Measurements from ENCODE around the gene DLGAP4. TPM values are rescaled to one million over a fixed set of nuclear protein-coding genes. Genes with fewer than 3 reads are reported as not detected.
"Not testable (repeated sequence)": the region's sequence is repeated elsewhere in the genome, so short reads cannot be mapped to it uniquely, and the experiment has no call there.

Gene DLGAP4
- total RNA-seq, 1 donor from 2014 or later, result 113 TPM

DNA sequence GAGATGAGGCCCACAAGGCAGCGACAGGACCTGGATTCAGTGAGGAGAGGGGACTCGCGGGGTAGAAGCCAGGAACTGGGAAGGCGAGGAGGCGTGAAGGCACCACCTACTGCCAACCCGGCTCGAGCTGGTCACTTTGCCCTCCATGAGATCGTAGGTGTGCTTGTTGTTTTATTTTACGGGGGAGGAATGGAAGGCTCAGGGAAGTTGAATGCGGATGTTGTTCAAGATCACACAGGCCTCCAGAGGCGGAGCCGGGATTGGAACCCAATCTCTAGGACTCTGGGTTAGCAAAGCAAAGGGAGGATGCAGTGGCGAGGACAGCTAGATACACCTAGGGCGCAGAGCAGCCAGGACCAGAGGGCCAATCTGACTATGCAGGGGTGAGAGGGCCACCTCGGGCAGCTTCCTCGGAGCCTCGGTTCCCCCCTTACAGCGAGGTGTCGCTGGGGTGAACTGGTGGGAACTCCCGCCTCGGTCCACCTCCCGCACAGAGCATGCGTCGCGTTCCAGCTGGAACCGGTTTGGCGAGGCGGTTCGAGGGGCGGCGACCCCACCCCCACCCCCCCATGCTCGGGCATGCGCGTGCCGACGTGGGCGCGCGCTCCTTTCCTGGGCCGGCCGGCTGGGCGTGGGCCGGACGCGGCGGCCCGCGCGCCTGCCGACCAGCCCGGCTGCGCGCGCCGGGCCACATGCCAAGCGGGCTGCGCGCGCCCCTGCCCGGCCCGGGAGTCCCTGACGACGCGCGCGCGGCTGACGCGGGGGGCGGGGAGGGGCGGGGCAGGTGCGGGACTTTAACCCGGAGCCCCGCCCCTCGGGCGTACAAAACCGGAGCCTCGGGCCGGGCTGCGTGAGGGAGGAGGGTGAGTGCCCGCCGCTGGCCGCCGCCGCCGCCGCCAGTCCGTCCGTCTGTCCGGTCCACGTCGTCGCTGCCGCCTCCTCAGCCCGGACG is 154.8 kb downstream of the DLGAP4 start:
- DNase-seq (ENCODE audit: low spot score) (peak; percentile 96), ATAC-seq (peak; percentile 90)
- intact Hi-C loops (cut with DNase I), result no loop called here

DNA sequence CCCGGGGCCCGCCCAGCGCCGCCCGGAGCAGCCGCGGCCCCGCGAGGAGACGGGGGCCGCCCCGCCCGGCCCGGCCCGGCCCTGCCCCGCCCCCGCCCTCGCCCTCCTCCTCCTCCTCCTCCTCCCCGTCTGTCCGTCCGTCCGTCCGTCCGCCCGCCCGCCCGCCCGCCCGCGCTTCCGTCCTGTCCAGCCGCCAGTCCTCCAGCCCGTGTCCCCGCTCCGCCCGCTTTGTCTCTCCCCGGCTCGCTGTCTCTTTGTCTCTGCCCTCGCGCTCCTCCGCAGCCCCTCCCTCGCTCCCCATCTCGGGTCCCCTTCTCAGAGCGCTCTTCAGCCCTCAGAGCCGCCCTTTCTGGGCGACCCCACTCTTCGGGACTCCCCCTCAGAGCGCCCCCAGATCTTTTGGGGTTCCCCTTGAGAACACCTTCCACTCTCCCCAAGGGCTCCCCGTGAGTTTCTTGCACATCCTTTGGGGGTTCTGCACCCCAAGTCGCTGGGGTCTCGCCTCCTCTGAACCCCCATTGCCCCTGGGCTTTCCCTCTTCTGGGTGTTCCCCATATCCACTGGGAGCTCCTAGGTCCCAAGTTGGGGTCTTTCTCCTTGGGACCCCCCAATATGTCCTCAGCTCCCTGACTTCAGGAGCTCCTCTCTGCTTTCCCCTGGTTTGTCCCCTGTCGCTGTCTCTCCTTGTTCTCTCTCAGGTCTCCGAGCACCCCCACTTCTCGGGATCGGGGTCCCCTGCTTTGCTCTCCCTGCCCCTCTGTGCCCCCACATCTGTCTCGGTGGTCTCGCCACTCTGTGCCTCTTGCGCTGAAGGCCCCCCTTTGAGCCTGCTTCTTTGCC is 155.7 kb downstream of the DLGAP4 start:
- intact Hi-C loops (cut with DNase I), result no loop called here
- ATAC-seq (peak; percentile 27), DNase-seq (ENCODE audit: low spot score) (peak; percentile 84)

DNA sequence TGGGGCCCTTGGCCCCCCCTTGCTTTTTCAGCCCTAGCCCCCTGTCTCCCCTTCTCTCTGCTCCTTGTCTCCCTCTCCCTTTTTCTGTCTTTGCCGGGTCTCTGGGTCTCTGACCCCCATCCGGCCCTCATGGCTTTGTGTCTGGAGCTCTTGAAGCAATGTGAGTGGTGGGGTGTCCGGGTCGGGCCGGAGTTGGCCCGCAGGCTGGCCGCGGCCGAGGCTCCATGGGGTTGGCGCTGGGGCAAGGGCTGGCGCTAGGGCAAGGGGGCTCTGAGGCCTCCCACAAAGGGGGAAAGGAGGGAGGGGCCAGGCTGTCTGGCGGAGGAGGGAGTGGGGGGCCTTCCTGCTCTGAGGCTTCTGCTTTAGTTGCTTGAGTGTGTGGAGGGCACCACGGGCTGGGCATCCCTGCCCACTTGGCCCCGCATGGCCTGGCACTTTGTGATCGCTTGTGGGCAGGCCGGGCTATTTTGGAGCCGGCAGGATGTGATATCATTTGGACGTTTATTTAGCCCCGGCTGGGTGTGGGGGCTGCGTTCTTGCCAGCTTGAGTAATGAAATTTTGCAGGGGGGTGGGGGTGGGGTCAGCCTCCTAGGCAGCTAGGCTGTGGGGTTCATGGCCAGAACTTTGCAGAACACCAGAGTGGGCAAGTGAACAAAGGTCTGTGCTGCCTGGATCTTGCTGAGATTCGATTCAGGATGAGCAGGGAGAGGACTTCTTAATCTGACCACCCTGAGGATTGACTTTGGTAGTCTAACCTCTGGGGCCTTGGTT is 156.5 kb downstream of the DLGAP4 start:
- ATAC-seq, result peak; percentile 9
- DNase-seq (ENCODE audit: low spot score), result peak; percentile 79
- intact Hi-C loops (cut with DNase I), result no loop called here

DNA sequence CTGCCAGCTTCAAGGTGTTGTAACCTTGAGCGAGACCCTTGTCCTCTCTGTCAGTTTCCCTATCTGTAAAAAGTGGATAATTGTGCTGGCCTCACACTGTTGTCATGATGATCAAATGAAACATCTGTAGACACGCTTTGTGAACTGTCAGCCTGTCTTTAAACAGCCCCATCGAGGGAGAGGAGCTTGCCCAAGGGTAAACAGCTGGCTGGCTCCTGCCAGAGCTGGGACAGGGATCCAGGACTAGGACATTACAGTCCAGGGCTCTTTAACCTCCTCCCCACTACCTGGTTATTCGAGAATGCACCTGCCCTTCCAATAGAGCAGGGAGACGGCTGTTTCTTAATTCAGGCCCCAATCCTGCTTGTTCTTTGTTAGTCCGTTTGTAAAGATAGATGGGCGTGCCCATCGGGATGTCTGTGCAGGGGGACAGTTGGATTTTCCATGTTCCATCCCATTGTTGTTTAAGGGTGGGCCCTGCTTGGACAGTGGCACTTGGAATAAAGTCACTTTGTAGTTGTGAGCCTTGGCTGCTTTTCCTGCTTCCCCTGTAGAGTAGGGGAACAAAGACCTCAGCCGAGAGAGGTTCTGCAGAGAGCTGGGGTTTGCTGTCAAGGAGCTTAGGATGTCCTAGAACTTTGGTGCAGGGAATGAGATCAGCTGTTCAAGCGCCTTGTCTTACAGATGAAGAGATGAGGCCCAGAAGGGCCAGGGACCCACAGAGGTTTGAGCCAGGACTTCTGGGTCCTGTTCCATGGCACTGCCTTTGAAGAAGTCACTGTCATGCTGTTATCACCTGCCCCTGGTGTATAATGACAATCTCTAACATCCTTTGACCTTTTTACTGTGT is 157.3 kb downstream of the DLGAP4 start:
- ATAC-seq (no peak), DNase-seq (ENCODE audit: low spot score) (no peak)
- intact Hi-C loops (cut with DNase I), result no loop called here

DNA sequence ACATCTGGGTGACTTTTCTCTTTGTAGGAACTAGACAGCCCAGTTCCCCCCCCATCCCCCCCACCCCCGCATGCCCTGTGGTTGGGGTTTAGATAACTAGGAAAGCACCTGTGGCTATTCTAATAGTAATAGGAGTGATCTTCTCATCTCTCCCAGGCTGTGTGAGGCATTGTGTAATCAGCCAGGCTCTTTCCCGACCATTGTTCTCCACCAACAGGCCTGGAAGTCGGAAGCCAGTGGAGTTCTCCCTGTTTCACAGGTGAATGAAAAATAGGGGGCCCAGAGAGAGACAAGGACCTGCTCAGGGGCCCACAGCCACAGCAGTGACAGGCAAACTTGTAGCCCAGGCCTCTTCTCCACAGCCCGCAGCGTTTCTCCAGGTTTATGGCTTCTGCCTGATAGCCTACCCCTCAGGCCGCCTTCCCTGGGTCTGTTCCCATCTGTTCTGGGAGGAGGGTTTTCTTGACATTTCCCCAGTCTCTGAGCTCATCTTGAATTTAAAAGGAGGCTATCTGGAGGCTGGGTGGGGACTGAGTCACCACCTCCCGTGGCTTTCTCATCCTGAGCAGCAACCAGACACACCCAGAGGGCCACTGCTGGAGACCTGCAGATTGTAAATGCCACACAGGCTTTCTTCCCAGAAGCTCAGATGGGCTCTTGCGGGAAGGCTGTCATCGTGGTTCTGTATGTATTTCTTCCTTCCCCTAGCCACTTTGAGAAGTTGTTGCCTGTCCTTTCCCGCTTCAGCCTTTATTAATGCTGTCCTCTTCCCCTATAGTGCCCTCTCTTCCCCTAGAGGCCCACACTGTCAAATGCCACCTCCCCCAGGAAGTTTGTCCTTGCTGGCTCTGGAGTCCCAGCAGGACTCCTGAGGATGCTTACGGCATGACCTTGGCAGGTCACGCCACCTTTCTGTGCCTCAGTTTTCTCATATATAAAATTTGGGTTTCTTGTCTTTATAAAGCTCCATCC is 159.3 kb downstream of the DLGAP4 start:
- no peak for DNase-seq (ENCODE audit: low spot score)
- intact Hi-C loops (cut with DNase I), result no loop called here
- no peak for ATAC-seq

DNA sequence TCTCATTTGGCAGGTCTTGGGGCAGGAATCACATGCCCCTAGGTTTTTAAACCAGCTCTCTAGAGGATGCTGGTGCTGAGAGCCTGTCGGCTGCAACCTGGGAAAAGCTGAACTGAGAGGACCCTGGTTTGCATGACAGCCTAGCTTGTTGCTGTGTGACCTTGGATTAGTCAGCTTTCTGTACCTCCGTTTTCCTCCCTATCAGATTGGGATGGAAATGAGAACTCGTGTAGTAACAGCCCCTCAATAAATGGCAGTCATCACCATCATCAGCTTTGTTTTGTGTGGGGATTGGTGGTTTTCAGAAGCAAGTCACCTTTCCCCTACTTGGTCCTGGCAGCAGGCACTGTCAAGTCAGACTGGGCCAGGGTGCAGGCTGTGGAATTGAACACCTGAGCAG is 159.9 kb downstream of the DLGAP4 start:
- intact Hi-C loops (cut with DNase I), result no loop called here
- DNase-seq (ENCODE audit: low spot score) (no peak), ATAC-seq (no peak)

DNA sequence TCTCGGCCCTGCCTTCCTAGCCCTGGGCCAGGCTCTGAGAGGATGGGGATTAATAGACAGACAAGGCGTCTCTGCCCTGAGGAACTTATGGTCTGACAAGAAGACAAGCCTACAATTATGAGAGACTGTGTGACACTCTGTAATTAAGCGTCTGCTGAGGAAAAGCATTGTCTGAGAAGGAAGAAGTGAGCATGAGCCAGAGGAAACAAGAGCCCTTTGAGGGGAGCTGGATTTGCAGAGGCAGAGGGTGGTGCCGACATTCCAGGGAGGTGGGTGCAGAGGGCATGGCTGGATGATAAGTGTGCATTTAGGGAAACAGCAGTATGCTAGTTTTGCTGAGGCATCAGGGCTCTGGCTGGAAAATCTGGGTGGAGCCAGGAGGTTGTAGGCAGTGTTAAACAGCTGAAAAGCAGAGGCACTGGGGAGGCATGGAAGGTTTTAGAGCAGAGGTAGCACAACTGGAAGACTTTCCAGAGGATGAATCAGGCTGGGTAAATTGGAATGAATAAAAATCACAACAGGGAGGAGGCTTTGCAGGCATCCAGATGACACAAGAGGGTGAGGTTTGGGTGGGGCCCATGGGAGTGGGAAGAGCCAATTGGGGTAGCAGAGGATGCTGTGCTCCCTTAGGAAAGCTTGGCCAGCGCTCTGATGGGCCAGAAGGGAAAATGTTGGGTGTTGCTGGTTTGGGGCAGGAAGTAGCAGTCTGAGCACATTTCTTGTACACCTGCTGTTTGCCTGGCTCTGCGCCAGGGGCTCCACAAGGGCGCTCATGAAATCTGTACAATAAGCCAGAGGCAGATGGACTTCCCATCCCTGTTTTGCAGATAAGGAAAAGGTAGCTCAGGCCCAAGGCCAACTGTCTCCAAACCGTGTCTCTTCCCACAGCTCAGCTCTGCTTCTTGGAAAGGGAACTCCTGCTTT is 161.2 kb downstream of the DLGAP4 start:
- ATAC-seq (peak; percentile 39), DNase-seq (ENCODE audit: low spot score) (peak; percentile 74)
- intact Hi-C loops (cut with DNase I), result no loop called here

DNA sequence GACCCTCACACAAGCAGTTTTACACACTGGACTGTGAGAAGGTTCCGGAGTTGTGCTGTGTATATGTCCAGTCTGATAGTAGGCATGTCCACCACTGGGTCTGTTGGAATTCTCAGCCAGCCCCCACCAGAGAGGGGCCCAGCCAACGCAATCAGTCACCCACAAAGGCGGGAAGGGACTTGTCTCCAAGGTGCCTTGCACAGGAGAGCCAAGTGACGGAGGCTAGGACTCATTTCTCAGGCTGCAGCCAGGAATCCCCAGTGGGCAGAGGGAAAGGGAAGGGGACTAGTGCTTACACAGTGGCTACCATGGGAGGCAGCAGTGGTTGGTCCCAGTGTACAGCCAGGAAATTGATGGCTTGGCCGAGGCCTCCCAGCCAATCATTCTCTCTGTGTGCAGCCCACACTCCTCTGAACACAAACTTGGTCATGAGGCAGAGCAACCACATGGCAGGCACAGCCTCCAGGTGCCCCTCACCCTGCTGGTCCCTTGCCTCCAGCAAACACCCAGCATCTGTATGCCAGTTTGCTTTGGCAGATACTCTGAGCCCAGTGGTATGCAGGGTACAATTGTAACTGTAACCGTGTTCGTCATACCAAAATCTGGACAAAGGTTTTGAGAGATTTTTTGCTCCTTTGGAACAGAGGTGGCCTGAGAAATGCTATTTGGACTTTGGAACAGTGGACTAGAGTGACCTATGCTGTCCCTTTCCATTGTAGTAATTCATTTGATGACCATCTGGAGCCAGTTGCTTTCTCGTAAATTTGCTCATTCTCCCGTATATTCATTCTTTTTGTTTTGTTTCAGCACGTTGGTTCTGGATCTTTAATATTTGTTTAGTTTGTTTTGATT is 162.2 kb downstream of the DLGAP4 start:
- no peak for DNase-seq (ENCODE audit: low spot score)
- ATAC-seq, result peak; percentile 33
- intact Hi-C loops (cut with DNase I), result no loop called here

DNA sequence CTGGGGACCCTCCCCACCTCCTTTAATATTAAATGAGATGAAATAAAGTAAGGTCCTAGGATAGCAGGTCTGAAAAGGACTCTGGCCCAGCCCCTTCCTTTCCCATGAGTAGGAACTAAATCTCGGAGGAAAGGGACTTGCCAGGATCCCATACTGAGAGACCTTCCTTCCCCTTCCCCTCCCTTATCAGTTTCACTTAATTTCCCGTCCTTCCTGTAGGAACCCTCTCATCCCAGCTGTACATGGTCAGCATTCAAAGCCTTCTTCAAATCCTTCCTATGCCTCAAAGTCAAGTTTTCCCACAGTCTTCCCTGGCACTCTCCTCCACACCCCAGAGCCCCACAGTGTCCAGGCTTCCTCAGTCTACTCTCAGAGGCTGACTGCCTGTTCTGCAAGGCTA is 163.8 kb downstream of the DLGAP4 start:
- DNase-seq (ENCODE audit: low spot score) (no peak), ATAC-seq (no peak)
- intact Hi-C loops (cut with DNase I), result no loop called here

DNA sequence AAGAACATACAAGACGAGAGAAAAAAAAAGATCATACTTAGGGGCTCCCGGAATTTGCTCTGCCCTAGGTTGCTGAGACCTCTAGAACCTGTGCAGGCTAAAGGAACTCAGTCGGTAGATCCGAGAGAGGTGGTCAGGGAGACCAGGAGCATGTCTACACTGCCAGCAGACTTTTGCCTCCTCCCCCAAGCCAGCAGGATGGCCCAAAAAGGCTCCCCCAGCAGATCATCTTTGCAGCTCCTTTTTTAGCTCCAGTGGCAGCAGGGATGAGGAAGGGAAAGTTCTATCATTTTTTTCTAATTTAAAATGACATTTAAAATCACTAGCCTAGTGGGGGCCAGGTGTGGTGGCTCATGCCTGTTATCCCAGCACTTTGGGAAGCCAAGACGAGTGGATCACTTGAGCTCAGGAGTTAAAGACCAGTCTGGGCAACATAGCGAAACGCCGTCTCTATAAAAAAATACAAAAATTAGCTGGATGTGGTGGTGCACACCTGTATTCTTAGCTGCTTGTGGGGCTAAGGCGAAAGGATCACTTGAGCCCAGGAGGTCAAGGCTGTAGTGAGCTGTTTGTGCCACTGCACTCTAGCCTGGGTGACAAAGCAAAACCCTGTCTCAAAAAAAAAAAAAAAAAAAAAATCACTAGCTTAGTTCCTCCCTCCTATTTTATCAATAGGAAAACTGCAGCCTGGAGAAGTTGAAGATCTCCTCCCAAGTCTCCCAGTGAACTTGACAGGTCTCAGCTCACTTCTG is 165.9 kb downstream of the DLGAP4 start:
- DNase-seq (ENCODE audit: low spot score), result no peak
- intact Hi-C loops (cut with DNase I), result no loop called here
- no peak for ATAC-seq

DNA sequence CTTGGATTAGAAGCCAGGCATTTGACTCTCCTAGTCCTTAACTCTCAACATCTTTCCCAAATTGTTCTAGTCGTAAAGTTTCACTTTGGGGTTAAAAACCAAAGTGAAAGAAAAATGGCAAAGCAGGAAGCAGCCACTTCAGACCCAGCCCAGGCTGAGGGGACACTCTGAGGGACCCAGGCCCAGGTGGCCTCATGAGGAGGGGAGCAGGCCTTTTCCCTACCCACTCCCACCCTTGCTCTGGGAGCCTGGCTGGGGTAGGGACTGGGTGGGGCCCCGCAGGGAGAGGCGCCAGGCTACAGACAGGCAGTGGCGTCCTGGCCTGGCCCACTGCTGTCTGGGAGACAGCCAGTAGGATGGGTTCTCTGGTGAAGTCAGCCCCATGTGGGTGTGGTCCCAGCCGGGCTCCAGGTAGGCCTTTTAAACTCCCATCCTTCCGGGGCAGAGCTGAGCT is 166.5 kb downstream of the DLGAP4 start:
- ATAC-seq (peak; percentile 56), DNase-seq (ENCODE audit: low spot score) (no peak)
- intact Hi-C loops (cut with DNase I), result no loop called here

DNA sequence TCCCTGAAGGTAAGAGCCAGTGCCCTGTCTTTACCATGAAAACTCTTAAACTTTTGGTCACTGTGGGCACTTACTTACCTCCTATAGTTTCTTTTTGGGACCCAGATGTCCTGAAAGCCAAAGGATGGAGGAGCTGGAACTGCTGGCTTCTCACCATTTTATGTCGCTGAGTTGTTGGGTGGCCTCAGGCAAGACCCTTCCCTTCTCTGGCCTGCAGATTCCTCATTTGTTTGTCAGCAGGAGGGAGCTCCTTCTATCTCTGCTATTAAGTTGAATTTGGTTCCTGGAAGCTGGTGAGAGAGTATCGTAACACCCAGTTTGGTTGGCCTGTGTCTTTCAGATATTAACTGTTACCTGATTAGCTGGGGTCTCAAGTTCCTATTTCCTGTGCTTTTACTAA is 167.0 kb downstream of the DLGAP4 start:
- DNase-seq (ENCODE audit: low spot score) (no peak), ATAC-seq (no peak)
- intact Hi-C loops (cut with DNase I), result no loop called here

DNA sequence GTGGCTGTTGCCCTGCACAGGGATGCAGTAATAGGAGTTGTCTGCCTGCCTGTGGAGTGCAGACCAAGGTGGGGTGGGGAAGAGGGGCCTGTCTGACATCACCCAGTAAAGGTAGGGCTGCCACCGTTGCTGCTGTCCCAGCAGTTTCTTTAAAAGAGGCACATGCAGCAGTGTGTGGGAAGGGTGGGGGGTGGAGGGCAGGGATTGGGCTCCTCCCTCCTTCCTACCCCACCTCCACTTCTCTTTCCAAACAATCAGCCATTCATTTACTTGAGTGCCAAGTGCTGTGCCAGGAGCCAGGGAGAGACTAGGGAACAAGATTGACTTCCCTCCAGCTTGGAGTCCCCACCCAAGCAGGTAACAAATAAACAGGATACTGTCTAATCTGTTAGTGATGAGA is 168.4 kb downstream of the DLGAP4 start:
- intact Hi-C loops (cut with DNase I), result no loop called here
- ATAC-seq, result peak; percentile 14
- no peak for DNase-seq (ENCODE audit: low spot score)

DNA sequence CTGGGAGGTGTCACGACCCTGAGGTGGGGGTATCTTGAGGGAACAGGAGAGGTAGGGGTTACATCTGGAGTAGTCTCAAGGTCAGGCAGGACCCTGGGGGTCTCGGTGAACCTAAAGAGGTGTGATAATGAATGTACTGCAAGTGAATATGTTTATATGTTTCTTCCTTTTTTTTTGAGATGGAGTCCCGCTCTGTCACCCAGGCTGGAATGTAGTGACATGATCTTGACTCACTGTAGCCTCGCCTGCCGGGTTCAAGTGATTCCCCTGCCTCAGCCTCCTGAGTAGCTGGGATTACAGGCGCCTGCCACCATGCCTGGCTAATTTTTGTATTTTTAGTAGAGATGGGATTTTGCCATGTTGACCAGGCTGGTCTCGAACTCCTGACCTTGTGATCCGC is 168.9 kb downstream of the DLGAP4 start:
- intact Hi-C loops (cut with DNase I); ATAC-seq: not testable (repeated sequence)

DNA sequence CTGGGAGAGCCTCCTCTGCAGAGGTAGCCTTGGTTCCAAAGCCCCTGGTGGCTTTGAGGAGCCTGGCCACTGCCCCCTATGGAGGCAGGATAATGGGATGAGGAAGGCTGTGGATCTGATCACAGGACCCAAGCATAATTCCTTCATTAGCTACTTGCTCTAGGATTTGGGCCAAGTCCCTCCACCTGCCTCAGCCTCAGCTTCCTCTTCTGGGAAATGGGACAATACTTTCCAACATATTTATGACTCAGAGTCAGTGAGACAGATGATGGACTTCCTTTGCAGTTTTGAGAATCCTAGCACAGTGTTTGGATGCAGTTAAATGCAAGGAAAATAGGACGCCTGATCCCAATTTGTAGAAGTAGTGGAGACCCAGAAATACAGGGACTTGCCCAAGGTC is 171.3 kb downstream of the DLGAP4 start:
- DNase-seq (ENCODE audit: low spot score), result no peak
- no peak for ATAC-seq
- intact Hi-C loops (cut with DNase I), result no loop called here

More for the DNA sequence above, 168.9 kb downstream of the DLGAP4 start:
- not testable (repeated sequence) for DNase-seq (ENCODE audit: low spot score)

Measured in sciatic nerve (tissue), 2 donors.